Trophoblast cell (in vitro differentiated cells and primary cell): ENCODE results near the gene LRRC37B.
"Not testable (repeated sequence)": the region's sequence is repeated elsewhere in the genome, so short reads cannot be mapped to it uniquely, and the experiment has no call there.

Experiments used
- DNase-seq, 2 donors: peaks; one replicate each; pipeline ENCODE4 v3.0.0-alpha.2; 2016
- H2AFZ ChIP-seq: 2 replicates; pipeline ENCODE4 v1.6.1; 2013; ENCODE audit warnings: low read length, moderate library complexity, mild to moderate bottlenecking; ENCODE audit not compliant: insufficient read depth, poor library complexity
- H2AK5ac ChIP-seq: 2 replicates; pipeline ENCODE4 v1.6.1; 2013; ENCODE audit warnings: mild to moderate bottlenecking, low read length
- H2BK120ac ChIP-seq: 2 replicates; pipeline ENCODE4 v1.6.1; 2013; ENCODE audit warnings: low read length, mild to moderate bottlenecking, moderate library complexity; ENCODE audit not compliant: insufficient read depth, poor library complexity
- H2BK12ac ChIP-seq: 2 replicates; pipeline ENCODE4 v1.6.1; 2013; ENCODE audit warnings: mild to moderate bottlenecking, low read length, moderate library complexity
- H2BK5ac ChIP-seq: 2 replicates; pipeline ENCODE4 v1.6.1; 2013; ENCODE audit warnings: low read length, low read depth, moderate library complexity, mild to moderate bottlenecking; ENCODE audit not compliant: poor library complexity
- H3K14ac ChIP-seq: 2 replicates; pipeline ENCODE4 v1.6.1; 2013; ENCODE audit warnings: mild to moderate bottlenecking, low read length
- H3K18ac ChIP-seq: 2 replicates; pipeline ENCODE4 v1.6.1; 2013; ENCODE audit warnings: mild to moderate bottlenecking, low read length
- H3K23ac ChIP-seq: 2 replicates; pipeline ENCODE4 v1.6.1; 2013; ENCODE audit warnings: low read length
- H3K27ac ChIP-seq: 2 replicates; pipeline ENCODE4 v1.5.1; 2013; ENCODE audit warnings: low read depth, mild to moderate bottlenecking, inconsistent platforms, low read length, moderate library complexity
- H3K27me3 ChIP-seq: 2 replicates; pipeline ENCODE4 v1.6.1; 2013; ENCODE audit warnings: inconsistent platforms, mild to moderate bottlenecking, low read length, moderate library complexity; ENCODE audit not compliant: insufficient read depth
- H3K36me3 ChIP-seq, 2 experiments: 1 replicate in 1 of 2; 2 replicates in 1 of 2; pipeline ENCODE4 v1.6.1; 2013; ENCODE audit warnings: low read length in 2 of 2, mild to moderate bottlenecking in 2 of 2, moderate library complexity in 1 of 2; ENCODE audit not compliant: insufficient read depth in 2 of 2, control insufficient read depth in 1 of 2
- H3K4ac ChIP-seq: 2 replicates; pipeline ENCODE4 v1.6.1; 2013; ENCODE audit warnings: low read depth, mild to moderate bottlenecking, low read length, moderate library complexity
- H3K4me1 ChIP-seq, 2 experiments: 1 replicate in 1 of 2; 2 replicates in 1 of 2; pipeline ENCODE4 v1.6.1; 2013; ENCODE audit warnings: low read length in 2 of 2, mild to moderate bottlenecking in 2 of 2, moderate library complexity in 1 of 2; ENCODE audit not compliant: insufficient read depth in 2 of 2, control insufficient read depth in 1 of 2
- H3K4me2 ChIP-seq: 2 replicates; pipeline ENCODE4 v1.6.1; 2013; ENCODE audit warnings: inconsistent platforms, mild to moderate bottlenecking, low read length, moderate library complexity
- H3K4me3 ChIP-seq: 2 replicates; pipeline ENCODE4 v1.5.1; 2013; ENCODE audit warnings: mild to moderate bottlenecking, low read depth, low read length, inconsistent platforms
- H3K79me1 ChIP-seq: one replicate; pipeline ENCODE4 v1.6.1; 2013; ENCODE audit warnings: low read length
- H3K79me2 ChIP-seq: 2 replicates; pipeline ENCODE4 v1.6.1; 2013; ENCODE audit warnings: low read length, mild to moderate bottlenecking; ENCODE audit not compliant: control insufficient read depth, insufficient read depth, poor library complexity
- H3K9ac ChIP-seq: 2 replicates; pipeline ENCODE4 v1.6.1; 2013; ENCODE audit warnings: mild to moderate bottlenecking, low read length
- H3K9me3 ChIP-seq: 2 replicates; pipeline ENCODE4 v1.6.1; 2013; ENCODE audit warnings: low read depth, mild to moderate bottlenecking, control low read depth, inconsistent platforms, low read length; ENCODE audit not compliant: insufficient read depth
- H4K12ac ChIP-seq: 2 replicates; pipeline ENCODE4 v1.6.1; 2013; ENCODE audit warnings: low read depth, mild to moderate bottlenecking, low read length, moderate library complexity
- H4K8ac ChIP-seq: 2 replicates; pipeline ENCODE4 v1.6.1; 2013; ENCODE audit warnings: low read depth, mild to moderate bottlenecking, low read length, moderate library complexity
- H4K91ac ChIP-seq: one replicate; pipeline ENCODE4 v1.6.1; 2013; ENCODE audit warnings: low read depth, mild to moderate bottlenecking, low read length, moderate library complexity
- WGBS: extraction: QIAGEN DNeasy Blood & Tissue Kit; methylation state at CpG from one replicate; pipeline ENCODE4 v1.1.7; 2013; ENCODE audit warnings: missing lambda C conversion rate; ENCODE audit not compliant: insufficient read length, insufficient coverage; ENCODE audit errors: extremely low coverage; 5-methylcytosine and 5-hydroxymethylcytosine counted together

The LRRC37B gene

GRCh38 chr17:32073131-32073530, 65.9 kb downstream of the LRRC37B start:
- not testable (repeated sequence) for H2AK5ac ChIP-seq, H3K4ac ChIP-seq, H4K8ac ChIP-seq, H4K91ac ChIP-seq, H3K4me3 ChIP-seq, H2AFZ ChIP-seq, H3K4me1 ChIP-seq, H3K4me2 ChIP-seq, H3K79me2 ChIP-seq, H3K79me1 ChIP-seq, H3K9ac ChIP-seq, H2BK120ac ChIP-seq, H4K12ac ChIP-seq, H2BK12ac ChIP-seq, H3K36me3 ChIP-seq, H3K27ac ChIP-seq, DNase-seq, H3K9me3 ChIP-seq, H3K14ac ChIP-seq, H3K23ac ChIP-seq, H2BK5ac ChIP-seq, H3K27me3 ChIP-seq, H3K18ac ChIP-seq
- WGBS: no CpG with 5 or more reads among the region's 4 CpGs

GRCh38 chr17:32079753-32080152, 72.6 kb downstream of the LRRC37B start:
- H2BK120ac ChIP-seq, H2BK5ac ChIP-seq, H2AK5ac ChIP-seq, H3K79me2 ChIP-seq, H3K9me3 ChIP-seq, H3K79me1 ChIP-seq, H3K4me2 ChIP-seq, H3K4me3 ChIP-seq, H2AFZ ChIP-seq, H2BK12ac ChIP-seq, H3K4me1 ChIP-seq, H3K23ac ChIP-seq, H3K4ac ChIP-seq, H3K18ac ChIP-seq, H3K36me3 ChIP-seq, H3K27me3 ChIP-seq, H4K8ac ChIP-seq, H4K91ac ChIP-seq, H4K12ac ChIP-seq, H3K14ac ChIP-seq, H3K27ac ChIP-seq, H3K9ac ChIP-seq: not testable (repeated sequence)
- peak in 1 of 2 donors; percentile 18 for DNase-seq
- WGBS: no CpG with 5 or more reads among the region's 10 CpGs

DNA sequence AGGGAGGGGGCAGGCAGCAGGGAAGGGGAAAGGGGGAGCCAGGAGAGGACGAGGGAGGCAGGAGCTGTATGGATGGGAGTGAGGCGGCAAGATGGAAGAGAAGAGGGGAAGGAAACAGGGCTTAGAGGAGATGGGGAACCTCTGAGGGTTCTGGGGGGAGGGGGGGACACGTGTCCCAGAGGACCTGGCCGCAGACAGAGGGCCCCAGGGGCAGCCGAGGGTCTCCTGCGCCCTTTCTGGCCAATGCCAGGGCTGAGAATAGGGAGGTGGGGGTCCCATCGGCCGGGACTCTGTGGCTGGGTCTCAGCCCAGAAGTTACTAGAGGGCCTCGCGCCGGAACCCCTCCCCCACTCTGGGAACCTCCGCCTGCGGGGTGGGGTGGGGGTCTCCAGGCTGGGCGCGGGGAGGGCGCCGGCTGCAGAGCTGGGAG, 76.4 kb downstream of the LRRC37B start:
- H3K14ac ChIP-seq, H2BK12ac ChIP-seq, H3K9ac ChIP-seq: not testable (repeated sequence)

GRCh38 chr17:32084003-32084941, 77.1 kb downstream of the LRRC37B start:
- DNase-seq, H3K18ac ChIP-seq: not testable (repeated sequence)

More for the DNA sequence above, 76.4 kb downstream of the LRRC37B start:
- Histone ChIP-seq H4K12ac (peak overlapping the region; percentile 84), H2AK5ac (peak overlapping the region; percentile 69), H4K8ac (peak overlapping the region; percentile 85), H3K4me2 (peak overlapping the region; percentile 69), H3K4me3 (peak overlapping the region; percentile 56), H4K91ac (peak overlapping the region; percentile 73)
- H3K27ac ChIP-seq, H3K9me3 ChIP-seq, DNase-seq, H3K79me2 ChIP-seq, H3K36me3 ChIP-seq, H2BK120ac ChIP-seq, H2AFZ ChIP-seq, H3K23ac ChIP-seq, H3K79me1 ChIP-seq, H3K4ac ChIP-seq, H3K4me1 ChIP-seq, H3K18ac ChIP-seq, H2BK5ac ChIP-seq, H3K27me3 ChIP-seq: not testable (repeated sequence)
- no CpG with 5 or more reads among the region's 17 CpGs for WGBS

More at GRCh38 chr17:32084003-32084941, 77.1 kb downstream of the LRRC37B start:
- H3K9ac ChIP-seq, H3K23ac ChIP-seq, H3K14ac ChIP-seq, H3K27me3 ChIP-seq, H2BK12ac ChIP-seq, H3K4me1 ChIP-seq, H2BK120ac ChIP-seq, H2AK5ac ChIP-seq, H3K4ac ChIP-seq, H3K36me3 ChIP-seq, H3K79me2 ChIP-seq, H3K79me1 ChIP-seq, H2AFZ ChIP-seq, H2BK5ac ChIP-seq, H3K27ac ChIP-seq, H3K9me3 ChIP-seq, H4K8ac ChIP-seq, H4K12ac ChIP-seq: not testable (repeated sequence)
- no CpG with 5 or more reads among the region's 39 CpGs for WGBS
- peak overlapping the region; percentile 56 for H3K4me3 ChIP-seq
- H3K4me2 ChIP-seq: peak overlapping the region; percentile 52
- peak overlapping the region; percentile 24 for H4K91ac ChIP-seq
